Ureter (tissue), 1 donor: ENCODE measurements around the gene DNAJC8. TPM values are rescaled to one million over a fixed set of nuclear protein-coding genes. Genes with fewer than 3 reads are reported as not detected.

Source experiments
- DNase-seq: peaks from one replicate; pipeline ENCODE4 v3.0.0-alpha.2; 2020; ENCODE audit warnings: low spot score
- total RNA-seq: library from RNA; stranded (reverse); gene quantifications from one replicate; pipeline ENCODE4 v1.2.4, GENCODE V29; 2023
- donor health status: DM: yes; HTN: yes; CAD: no.

Gene DNAJC8, protein sequence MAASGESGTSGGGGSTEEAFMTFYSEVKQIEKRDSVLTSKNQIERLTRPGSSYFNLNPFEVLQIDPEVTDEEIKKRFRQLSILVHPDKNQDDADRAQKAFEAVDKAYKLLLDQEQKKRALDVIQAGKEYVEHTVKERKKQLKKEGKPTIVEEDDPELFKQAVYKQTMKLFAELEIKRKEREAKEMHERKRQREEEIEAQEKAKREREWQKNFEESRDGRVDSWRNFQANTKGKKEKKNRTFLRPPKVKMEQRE
- total RNA-seq, result 67.4 TPM

DNA sequence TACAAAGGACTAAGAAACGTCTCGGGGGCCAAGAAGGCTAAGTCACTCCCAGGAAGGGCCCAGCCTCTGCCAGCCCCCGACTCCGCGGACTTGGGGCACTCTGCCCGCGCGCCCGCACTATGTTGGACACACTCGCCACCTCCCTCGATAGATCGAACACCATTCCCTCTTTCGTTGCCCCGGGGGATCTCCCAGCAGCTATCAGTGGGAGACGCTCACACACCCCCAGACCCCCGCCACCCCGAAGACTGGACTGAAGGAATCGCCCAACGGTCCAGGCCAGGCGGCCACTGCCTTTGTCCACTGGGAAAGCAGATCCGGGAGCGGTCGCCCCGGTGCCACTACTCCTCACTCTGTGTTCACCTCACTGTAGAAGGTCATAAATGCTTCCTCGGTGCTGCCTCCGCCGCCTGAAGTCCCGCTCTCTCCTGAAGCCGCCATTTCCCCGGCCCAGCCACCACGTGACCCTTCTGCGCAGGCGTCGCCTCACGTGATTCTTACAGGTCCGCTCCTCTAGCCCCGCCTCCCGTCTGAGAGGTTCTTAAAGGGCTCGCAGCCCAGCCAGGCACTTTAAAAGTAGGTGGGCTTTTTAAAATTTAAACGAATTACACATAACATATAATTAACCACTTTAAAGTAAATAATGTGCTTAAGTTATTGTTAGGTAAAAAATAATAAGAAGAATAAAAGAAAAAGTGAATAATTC lies at the start of gene DNAJC8:
Gene DNAJC8, minus strand, starts transcription at position 472 of the 706 bp plus-strand sequence. Its CDS starts 31 bp downstream, at position 441.
- peak; percentile 96 for DNase-seq

DNA sequence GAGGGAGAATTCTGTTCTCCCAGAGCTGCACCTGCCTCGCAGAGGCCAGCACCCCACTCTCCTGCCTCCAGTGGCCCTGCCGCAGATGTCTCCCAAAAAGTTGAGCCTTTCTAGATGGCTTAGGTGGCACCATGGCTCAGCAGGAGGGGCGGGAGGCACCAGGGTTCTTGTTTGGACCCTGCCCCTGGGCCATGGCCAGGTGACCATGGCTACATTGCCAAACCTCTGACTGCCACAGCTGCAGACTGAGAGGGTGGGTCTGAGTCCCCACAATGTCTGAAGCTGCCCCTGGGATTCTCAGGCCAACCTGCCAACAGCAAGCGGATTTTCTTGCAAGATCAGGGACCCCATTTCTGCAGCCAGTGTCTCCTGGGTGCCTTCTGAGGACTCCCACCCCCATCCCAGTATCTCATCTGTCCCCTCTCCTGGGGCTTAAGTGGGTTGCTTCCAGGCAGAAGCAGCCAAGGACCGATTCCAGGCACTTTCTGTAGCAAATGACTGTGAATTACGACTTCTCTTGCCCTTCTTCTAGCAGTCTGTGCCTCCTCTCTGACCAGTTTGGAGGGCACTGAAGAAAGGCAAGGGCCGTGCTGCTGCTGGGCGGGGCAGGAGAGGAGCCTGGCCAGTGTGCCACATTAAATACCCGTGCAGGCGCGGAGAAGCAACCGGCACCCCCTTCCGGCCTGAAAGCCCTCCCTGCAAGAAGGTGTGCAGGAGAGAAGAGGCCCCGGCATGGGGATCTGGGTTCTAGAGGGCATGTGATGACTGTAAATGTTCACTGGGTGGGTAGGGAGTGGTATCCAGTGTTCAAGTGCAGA lies 49.0 kb upstream of the DNAJC8 start:
- no peak for DNase-seq

DNA sequence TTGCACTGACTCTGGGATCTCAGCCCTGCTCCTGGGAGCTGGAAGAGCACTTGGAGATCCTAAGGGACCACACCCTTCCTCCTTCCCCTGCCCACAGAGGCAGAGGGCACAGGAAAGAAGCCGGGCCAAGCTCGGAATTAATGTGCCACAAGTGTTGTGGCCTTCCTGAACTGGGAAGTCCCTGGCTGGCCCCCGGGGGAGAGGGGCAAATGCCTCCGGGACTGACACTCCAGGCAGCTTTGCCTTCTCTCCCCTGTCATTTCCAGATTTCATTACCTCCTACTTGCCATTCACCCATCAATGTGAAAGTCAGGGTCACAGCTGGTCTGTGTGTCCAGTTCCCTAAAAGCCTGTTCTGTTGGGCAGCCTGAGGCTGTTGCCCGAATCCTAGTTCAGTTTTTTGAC lies 48.1 kb upstream of the DNAJC8 start:
- no peak for DNase-seq

DNA sequence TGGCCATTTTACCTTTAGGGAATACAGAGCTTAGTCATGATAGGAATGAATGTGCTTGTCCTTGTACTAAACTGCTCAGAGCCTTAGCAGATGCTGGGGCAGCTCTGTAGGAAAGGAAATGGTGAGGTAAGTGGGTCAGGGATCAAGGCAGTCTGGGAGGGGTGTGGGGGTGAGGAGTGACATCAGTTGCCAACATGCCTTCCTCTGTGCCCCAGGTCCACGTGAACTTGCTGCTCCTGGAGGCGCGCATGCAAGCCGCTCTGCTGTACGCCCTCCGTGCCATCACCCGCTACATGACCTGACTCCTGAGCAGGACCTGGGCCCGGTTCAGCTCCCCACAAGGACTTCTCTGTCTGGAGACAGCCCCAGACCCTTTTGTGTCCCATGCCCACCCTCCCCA lies 47.7 kb upstream of the DNAJC8 start:
- DNase-seq, result no peak

DNA sequence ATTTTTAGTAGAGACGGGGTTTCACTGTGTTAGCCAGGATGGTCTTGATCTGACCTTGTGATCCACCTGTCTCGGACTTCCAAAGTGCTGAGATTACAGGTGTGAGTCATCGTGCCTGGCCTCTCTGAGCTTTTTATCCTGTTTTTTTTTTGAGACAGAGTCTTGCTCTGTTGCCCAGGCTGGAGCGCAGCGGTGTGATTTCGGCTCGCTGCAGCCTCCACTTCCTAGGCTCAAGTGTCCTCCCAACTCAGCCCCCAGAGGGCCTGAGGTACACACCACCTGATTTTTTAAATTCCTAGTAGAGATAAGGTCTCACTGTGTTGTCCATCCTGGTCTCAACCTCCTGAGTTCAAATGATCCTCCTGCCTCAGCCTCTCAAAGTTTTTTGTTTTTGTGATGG lies 46.9 kb upstream of the DNAJC8 start:
- DNase-seq, result no peak

DNA sequence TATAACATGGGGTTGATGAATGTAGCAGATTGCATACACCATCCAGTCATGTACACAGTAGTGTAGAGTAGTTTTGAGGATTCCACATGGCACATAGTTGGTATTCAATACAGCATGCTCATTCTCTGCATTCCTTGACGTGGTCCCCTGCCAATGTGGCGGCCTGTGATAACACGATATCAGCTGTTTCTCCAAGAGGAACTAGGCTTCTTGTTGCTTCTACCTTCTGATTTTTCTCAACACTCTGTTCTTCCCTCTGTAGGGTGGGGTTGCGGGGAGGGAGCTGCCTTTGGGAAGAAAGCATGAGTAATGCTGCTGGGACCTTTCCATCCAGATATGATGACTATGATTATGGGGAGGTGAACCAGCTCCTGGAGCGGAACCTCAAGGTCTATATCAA lies 45.9 kb upstream of the DNAJC8 start:
- no peak for DNase-seq

DNA sequence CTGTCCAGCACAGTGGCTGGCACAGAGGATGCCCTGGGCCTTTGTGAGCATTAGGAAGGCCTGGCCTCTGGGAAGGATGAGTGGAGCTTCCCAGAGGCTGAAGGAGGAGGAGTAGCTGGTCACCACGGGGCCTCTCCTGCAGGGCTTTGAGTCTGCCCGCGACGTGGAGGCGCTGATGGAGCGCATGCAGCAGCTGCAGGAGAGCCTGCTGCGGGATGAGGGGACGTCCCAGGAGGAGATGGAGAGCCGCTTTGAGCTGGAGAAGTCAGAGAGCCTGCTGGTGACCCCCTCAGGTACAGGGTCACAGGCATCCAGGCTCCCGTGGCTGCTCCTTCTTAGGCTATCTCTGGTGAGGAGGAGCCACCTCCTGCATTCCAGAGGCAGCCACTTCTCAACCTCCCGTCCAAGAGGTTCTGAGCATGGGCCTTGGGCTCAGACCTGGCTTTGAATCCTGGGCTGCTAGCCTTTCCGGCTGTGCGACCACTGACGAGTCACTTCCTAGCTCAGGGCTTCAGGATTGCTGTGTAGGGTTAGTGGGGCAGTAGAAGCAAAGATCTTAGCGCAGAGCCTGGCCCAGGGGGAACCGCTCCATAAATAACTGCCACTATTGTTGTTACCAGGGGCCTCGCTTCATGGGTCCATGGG lies 40.5 kb upstream of the DNAJC8 start:
- DNase-seq, result no peak

DNA sequence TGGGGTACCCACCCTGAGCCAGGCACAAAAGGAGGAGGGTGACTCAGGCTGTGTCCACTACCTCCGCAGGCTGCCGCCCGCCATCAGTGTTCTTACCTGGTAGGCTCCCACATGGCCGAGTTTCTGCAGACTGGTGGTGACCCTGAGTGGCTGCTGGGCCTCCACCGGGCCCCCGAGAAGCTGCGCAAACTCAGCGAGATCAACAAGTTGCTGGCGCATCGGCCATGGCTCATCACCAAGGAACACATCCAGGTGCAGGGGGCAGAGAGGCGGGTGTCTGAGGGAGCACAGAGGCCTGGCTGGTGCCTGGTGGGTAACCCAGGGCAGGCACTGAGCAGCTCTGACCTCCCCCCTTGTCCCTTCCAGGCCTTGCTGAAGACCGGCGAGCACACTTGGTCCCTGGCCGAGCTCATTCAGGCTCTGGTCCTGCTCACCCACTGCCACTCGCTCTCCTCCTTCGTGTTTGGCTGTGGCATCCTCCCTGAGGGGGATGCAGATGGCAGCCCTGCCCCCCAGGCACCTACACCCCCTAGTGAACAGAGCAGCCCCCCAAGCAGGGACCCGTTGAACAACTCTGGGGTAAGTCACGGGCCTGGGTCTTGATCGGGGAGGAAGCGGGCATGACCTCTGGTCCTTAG lies 39.5 kb upstream of the DNAJC8 start:
- no peak for DNase-seq

DNA sequence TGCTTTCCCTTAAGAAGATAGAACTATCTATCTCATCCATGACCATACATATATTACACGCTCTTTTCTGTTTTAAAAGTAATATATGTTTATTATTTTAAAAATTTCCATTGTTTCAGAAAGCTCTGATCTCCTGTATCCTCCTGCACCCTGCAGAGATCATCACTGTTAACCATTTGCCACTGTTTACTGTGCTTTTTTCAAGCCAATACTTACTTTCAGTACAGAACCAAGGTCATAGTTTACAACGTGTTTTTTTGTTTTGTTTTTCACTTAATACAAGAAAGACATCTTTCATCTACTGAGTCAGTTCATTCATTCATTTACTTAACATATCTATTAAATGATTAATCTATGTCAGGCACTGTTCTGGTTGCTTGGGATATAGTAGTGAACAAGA lies 36.7 kb upstream of the DNAJC8 start:
- no peak for DNase-seq

DNA sequence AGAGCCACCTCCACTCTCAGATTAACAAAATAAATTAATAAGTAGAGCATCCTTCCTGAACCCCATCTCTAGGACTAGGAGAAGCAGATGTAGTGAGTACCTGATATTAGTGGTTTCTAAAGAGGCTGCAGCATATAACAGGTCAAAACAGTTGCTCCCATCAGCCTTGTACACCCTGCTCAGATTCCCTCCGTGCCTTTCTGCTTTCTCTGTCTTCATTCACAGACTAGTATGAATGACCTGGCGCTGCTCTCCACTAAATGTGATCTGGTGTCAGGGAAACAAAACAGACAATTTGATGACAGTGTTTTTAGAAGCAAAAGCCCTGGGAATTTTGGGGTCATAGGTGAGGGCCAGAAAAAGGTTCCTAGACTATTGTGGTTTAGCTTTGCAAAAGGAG lies 34.8 kb upstream of the DNAJC8 start:
- DNase-seq, result no peak

DNA sequence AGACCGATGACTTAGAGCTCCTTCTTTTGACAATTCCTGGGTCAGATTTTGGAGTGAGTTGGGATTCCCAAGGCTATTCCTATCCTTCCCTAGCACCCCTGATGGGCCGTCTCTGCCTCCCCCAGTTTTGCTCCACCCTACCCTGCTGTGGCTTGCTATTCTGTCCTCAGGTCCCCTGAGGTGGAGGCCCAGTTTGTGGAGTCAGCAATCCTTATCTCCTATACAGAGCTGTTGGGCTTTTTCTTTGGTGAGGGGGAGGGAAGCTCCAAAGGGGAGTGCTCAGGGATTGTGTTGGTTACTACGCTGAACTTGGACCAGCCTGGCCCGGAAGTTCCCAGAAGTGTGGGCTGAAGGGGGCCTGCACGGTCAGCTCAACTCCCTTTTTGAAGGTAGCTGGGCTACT lies 34.1 kb upstream of the DNAJC8 start:
- DNase-seq, result no peak

DNA sequence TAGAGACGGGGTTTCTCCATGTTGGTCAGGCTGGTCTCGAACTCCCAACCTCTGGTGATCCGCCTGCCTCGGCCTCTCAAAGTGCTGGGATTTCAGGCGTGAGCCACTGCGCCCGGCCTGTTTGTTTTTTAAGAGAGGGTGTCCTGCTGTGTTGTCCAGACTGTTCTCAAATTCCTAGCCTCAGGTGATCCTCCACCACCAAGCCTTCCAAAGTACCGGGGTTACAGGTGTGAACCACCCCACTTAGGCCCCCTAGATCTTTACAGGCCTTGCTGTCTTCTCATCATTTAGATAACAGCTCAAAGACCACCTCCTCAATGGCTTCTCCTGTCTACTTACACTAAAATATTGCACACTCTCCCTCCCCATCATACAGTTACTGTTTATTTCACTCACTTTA lies 32.7 kb upstream of the DNAJC8 start:
- no peak for DNase-seq

DNA sequence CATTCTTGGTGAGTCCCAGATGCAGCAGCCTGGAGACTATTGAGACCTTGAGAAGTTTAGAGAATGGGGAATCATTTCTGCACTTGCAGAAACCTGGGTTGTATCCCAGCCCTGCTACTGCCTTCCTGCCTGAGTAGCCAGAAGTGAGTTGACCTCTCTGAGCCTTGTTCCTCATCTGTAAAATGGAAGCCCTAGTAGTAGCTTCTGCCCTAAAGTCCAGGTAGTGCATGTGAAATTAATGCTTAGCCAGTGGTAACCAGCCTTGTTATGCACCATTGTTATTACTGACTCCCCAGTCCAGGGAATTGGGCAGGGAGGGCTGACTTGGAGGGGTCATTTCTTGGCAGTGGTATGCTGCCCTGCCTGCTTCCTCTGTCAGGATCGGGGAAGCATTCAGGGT lies 32.1 kb upstream of the DNAJC8 start:
- no peak for DNase-seq

DNA sequence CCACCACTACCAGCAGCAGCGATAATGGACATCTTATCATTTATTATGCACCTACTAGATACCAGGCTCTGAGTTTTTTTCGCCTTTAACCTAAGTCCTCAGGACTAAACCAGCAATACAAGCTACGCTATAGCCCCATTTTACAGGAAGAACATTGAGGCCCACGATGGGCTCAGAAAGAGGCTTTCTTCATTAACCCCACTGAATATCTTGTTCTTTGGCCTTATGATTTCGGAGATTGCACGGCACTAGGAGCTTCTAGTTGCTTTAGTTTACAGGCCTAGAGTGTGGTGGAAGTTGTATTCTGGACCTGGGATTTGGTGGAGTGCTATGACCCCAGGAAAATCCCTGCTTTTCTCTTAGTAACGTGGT lies 28.0 kb upstream of the DNAJC8 start:
- DNase-seq, result no peak

DNA sequence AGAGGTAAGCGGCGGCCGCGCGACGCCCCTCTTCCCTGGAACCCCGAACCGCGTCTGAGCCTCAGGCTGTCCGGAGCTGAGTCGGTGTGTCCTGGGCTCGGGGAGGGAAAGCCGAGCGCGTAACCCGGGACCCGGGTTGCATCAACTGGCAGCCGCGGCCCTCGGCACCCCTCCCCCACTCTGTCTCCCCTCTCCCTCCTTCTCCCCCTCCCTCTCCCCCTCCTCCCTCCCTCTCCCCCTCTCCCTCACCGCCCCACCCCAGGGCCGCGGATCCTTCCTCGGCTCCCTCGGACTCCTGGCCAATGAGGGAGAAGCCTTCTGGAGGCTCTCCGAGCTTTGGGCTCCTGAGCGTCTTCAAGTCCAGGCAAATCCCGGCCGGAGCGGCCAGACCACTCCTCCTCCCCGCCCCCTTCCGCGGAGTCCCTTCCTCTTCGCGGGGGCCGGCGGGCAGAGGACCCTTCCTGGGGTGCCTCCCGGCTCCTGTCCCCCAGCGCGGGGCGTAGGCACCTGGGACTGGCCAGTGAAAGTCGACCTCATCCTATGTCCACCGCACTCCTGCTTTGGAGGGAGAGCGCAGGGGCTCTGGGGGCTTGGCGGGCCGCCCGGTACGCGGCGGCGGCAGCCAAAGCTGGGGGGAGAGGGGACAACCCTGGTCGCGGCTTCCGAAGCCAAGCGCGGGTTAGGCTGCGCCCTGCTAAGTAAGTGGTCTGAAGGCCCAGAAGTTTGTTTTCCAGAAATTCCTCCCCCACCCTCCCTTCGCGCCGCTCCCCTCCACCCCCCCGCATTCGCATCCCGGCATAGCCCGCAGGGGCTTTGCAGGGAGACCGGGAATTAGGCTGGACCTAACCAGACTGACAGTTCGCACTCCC lies 27.3 kb upstream of the DNAJC8 start:
- peak; percentile 82 for DNase-seq

DNA sequence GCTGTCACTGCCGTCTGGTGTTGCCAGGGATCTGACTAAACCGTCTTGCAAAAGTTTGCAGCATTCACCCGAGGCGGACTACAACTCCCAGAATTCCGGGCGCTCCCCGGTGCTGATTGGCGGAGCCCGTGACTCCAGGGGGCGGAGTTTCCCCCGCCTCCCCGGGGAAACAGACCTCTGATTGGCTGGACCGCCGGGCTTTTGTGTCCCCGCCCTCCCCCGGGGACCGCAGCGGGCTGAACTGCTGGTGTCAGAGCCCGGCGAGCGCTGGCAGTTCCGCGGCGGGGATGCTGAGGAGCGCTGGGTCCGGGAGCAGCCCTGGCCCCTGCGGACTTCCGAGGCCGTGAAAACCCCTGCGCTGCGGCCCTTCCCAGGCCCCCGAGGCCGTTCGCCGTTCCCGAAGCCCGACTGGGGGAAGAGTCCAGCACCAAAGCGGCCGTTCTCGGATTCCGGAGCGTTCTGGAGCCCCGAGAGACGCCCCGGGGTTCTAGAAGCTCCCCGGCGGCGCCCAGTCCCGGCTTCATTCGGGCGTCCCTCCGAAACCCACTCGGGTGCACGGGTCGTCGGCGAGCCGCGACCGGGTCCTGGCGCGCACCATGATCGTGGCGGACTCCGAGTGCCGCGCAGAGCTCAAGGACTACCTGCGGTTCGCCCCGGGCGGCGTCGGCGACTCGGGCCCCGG lies 26.6 kb upstream of the DNAJC8 start, which contains the start of gene SESN2:
Gene SESN2, plus strand, starts transcription at position 267 of the 682 bp plus-strand sequence. Its CDS starts 330 bp downstream, at position 597.
- DNase-seq, result peak; percentile 99

DNA sequence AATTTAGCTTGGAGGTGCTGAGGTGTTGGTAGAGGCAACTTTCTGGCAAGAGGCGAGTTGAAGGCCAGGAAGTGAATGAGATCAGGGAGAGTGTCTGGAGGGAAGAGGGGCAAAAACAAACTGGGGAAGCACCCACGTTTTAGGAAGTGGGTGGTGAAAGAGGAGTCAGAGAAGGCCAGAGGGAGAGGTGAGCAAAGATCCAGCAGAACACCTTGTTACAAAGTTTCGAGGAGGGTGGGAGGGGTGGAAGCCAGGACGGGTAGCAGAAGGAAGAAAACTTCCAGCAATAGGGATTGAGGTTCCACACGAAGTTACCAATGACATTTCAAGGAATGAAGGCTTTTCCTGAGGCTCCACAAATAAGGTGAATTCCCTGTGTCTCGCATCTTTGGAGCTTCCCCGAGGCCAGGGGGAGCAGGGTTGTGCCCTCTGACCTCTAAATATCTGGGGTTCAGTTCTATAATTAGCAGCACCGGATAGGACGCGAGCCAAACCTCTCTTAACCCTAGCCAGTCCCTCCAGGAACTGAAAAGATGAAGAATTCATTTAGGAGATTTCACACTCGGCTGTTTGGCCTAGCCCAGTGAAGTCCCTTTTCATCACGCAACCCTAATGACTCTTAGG lies 25.9 kb upstream of the DNAJC8 start:
- DNase-seq, result no peak

DNA sequence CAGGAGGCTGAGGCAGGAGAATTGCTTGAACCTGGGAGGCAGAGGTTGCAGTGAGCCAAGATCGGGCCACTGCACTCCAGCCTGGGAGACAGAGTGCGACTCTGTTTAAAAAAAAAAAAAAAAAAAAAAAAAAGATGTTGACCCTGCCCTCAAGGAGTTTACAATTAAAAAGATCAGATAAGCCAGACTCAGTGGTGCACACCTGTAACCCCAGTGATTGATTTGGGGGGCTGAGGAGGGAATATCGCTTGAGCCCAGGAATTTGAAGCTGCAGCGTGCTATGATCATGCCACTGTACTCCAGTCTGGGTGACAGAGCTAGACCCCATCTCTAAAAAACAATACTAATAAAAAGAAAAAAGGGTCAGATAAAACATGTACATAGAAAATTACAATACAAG lies 24.9 kb upstream of the DNAJC8 start:
- no peak for DNase-seq

DNA sequence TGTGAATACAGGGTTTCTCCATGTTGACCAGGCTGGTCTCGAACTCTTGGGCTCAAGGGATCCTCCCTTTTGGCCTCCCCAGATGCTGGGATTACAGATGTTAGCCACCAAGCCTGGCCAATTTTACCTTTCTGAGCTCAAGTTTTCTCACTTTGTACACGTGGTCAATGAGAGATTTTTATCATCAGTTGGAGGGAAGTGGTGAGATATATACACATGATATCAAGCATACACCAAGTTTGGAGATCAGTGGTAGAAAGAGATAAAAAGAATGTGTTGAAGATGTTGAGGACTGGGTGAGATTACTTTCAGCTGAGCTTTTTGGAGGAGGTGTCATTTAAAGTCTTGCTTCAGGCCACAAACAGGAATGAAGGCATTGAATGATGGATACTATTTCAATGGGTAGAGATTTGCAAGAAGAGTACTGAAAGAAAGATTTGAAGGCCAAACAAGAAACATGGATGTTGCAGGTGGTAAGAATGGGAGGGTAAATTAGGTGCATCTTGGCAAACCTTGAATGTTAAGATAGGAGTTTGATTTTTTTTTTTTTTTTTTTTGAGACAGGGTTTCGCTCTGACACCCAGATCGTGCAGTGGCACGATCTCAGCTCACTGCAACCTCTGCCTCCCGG lies 23.5 kb upstream of the DNAJC8 start:
- no peak for DNase-seq
